HG02623 (cell line): Measurements from ENCODE around the gene SPAG16.

Experiments
- ATAC-seq: cut with Tn5 transposase; IDR thresholded peaks from one replicate; pipeline ENCODE4 v1.9.1; 2021; ENCODE audit warnings: moderate library complexity; ENCODE audit not compliant: unreplicated experiment

SPAG16 gene

GRCh38 chr2:214232271-214232670, 948.0 kb downstream of the SPAG16 start:
- no peak for ATAC-seq

GRCh38 chr2:214233164-214233563, 948.9 kb downstream of the SPAG16 start:
- no peak for ATAC-seq

GRCh38 chr2:214242797-214243196, 958.5 kb downstream of the SPAG16 start:
- ATAC-seq = no peak

DNA sequence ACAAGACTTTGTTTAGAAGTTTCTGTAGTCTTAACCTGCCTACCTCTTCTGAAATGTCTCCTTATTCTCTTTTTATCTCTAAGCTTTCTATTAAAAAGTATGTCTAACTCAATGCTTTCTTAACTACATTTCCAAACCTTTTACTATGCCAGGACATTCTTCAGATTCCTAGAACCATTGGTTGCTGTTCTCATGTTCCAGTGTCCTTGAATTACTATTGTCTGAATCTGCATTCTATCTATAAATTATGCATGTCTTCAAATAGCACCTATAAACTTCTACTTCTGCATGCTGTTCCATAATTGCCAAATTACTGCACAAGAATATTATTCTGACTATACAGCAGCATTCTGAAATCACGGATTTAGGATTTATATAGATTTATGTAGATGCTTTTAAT, 960.6 kb downstream of the SPAG16 start:
- ATAC-seq = no peak

GRCh38 chr2:214246417-214246816, 962.2 kb downstream of the SPAG16 start:
- no peak for ATAC-seq

- no peak for ATAC-seq
Measured at GRCh38 chr2:214247531-214247930, 963.3 kb downstream of the SPAG16 start.

DNA sequence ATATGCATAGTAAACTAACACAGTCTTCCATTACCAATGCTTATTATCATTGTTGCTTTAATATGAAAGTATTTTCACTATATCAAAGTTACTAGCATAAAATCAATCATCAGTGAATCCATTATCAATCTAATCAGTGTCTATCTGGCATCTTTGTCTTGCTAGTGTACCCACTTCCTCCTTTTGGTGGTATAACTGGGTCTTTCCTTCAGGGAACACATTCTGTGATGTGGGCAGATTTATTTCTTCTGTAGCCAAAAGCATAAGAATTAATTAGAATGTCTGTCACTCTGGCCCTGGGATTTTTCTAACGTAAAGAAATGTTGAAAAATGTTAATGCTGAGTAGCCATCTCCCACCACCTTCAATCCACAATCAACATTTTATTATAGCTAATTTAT, 970.8 kb downstream of the SPAG16 start:
- ATAC-seq = no peak

- ATAC-seq = no peak
Measured at GRCh38 chr2:214261683-214262082, 977.4 kb downstream of the SPAG16 start.

DNA sequence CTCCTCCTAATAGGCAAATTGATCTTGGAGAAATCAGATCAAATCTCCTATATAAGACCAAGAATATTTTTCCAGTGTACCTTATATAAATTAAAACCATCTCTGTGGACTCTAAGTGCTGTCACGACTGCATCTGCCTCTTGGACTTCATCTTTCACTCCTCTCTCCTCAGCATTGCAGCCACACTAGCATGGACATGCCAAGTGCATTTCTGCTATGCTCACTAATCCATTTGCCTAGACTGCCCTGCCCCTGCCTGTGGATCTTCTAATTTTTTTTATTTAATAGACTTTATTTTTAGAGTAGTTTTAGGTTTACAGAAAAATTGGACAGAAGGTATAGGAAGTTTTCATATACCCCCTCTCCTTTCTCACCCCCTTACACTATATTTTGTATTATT, 979.9 kb downstream of the SPAG16 start:
- ATAC-seq = no peak

- ATAC-seq = no peak
Measured at GRCh38 chr2:214265991-214266489, 981.8 kb downstream of the SPAG16 start.

GRCh38 chr2:214277880-214278279, 993.6 kb downstream of the SPAG16 start:
- no peak for ATAC-seq

- ATAC-seq = no peak
Measured at GRCh38 chr2:214286011-214286410, 1001.7 kb downstream of the SPAG16 start.

- ATAC-seq = no peak
Measured at GRCh38 chr2:214293593-214293992, 1009.3 kb downstream of the SPAG16 start.

- ATAC-seq = no peak
Measured at GRCh38 chr2:214294426-214294825, 1010.2 kb downstream of the SPAG16 start.

DNA sequence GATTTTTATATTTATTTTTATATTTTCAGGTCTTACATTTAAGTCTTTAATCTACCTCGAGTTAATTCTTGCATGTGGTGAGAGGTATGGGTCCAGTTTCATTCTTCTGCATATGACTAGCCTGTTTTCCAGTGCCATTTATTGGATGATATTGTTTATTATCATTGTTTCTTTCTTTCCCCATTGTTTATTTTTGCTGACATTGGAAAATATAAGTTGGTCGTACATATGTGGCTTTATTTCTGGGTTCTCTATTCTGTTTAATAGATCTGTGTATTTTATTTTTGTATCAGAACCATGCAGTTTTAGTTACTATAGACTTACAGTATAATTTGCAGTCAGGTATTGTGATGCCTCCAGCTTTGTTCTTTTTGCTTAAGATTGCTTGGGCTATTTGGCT, 1013.2 kb downstream of the SPAG16 start:
- ATAC-seq = no peak

DNA sequence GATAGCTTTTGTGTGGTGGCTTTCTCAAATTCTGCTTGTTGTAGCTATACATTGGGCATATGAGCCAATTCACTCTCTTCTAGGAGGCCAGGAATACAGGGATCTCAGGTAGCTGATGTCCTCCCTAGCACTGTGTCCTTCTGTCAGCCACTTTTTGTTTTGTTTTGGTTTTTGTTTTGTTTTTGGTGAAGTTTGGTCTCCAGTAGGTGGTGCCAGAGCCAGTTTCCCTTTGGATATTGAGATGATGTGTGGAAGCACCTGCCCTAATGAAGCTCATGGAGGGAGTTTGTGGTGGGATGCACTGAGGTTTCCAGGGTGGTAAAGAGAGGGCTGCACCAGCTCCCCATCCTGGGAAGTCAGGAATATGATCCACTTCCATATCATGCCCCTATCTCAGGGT, 1026.1 kb downstream of the SPAG16 start:
- ATAC-seq = peak; percentile 67

DNA sequence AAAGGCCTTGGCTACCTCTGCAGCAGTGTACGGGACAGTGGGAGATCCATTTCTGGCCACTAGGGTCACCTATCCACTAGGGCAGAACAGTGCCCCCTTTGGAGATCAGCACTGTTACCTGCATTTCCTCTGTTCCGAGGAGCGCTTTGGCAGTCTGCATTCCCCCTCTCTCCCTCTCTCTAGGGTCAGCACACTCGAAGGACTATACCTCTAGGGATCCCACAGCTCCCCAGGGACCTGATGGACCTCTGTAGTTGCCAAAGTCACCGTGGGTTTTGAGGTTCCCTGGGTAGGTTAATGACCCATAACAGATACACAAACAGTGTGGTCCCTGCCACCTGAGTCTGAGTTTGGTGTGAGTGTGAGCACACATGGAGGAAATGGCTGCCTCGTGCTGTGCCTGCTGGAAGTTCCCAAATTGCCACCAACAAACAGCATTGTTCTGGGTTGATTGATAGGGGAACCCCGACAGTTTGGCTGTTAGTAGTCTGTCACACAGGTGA, 1026.8 kb downstream of the SPAG16 start:
- no peak for ATAC-seq

GRCh38 chr2:214311931-214312749, 1027.9 kb downstream of the SPAG16 start:
- ATAC-seq = no peak

DNA sequence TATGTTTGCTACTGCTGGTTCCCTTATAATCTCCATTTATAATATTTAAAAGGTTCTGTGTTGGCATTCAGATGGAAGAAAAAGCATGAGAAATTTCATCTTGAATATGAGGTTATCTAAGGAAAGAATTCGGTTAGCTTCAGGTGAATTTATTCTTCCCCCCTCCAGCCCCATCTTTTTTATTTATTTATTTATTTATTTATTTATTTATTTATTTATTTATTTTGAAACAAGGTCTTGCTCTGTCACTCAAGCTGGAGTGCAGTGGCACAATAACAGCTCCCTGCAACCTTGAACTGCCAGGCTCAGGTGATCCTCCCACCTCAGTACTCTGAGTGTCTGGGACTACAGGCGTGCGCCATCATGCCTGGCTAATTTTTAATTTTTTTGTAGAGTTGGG, 1031.1 kb downstream of the SPAG16 start:
- no peak for ATAC-seq

DNA sequence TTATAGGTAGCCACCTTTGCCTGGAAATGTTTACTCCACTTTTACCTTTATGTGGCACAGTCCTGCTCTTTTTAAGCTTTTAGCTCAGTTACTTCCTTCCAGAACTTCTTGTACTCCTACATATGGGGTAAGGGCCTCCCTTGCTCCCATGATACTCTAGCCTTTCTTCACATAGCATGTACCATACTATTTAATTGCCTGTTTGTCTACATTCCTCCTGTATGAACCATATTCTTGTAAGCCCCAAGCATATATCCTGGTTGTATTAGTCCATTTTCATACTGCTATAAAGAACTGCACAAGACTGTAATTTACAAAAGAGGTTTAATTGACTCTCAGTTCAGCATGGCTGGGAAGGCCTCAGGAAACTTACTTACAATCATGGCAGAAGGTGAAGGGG, 1035.9 kb downstream of the SPAG16 start:
- no peak for ATAC-seq

DNA sequence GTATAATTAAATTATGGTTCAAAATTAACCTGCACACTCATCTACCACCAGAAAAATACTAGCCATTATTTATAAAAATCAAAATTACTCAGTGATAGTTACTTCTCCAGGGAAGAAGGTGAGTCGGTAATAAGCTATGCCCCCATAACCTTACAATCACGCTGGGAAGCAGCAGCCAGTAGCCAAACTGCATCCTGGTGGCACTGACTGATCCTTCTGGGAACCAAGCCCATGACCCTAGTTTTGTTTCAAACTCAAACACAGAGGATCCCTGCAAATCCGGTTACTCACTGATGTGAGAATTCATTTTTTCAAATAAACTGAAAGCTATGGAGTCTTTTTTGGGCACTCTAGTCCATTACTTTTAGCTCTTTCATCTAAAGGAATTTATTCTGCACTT, 1038.4 kb downstream of the SPAG16 start:
- ATAC-seq = no peak

- no peak for ATAC-seq
Measured at GRCh38 chr2:214325404-214325803, 1041.1 kb downstream of the SPAG16 start.

GRCh38 chr2:214328941-214329340, 1044.7 kb downstream of the SPAG16 start:
- ATAC-seq = no peak
